ENCODE measurements around the gene ELMO1. TPM values are rescaled to one million over a fixed set of nuclear protein-coding genes. Genes with fewer than 3 reads are reported as not detected.

Gene ELMO1
- total and polyA plus RNA-seq, 2 experiments from 2014 or later, result 6.5 to 24.9 TPM

- H3K4me2 ChIP-seq, result no peak overlapping the region
- H3K27me3 ChIP-seq (ENCODE audit: insufficient read depth), result no peaks in the 10 kb centered on the region
- no peak overlapping the region for H3K4me3 ChIP-seq
- H3K4me1 ChIP-seq (ENCODE audit: insufficient read depth), result no peaks in the 10 kb centered on the region
- DNase-seq (ENCODE audit: low spot score) (no peak), ATAC-seq (no peak)
- H2AFZ ChIP-seq, result no peak overlapping the region
- no peaks in the 10 kb centered on the region; the same call in 2 of the 3 replicates for H3K36me3 Mint-ChIP-seq (ENCODE audit: low read depth)
- no peaks in the 10 kb centered on the region; the same call in 2 of the 3 replicates for H3K4me1 Mint-ChIP-seq
- H3K27ac ChIP-seq (ENCODE audit: low read depth), result no peak overlapping the region
- H3K27ac Mint-ChIP-seq, result no peak overlapping the region
- H3K79me2 ChIP-seq (replicated peaks; ENCODE audit: insufficient read depth), result no peaks in the 10 kb centered on the region
- H3K9me2 ChIP-seq (ENCODE audit: insufficient read depth), result 0 out of 2 replicates have a peak, but pooled peaks cover 4% of the 10 kb centered on the region
- H3K4me3 Mint-ChIP-seq, result no peak overlapping the region
- H3K9me3 Mint-ChIP-seq, result no peaks in the 10 kb centered on the region; the same call in 2 of the 3 replicates
- no peaks in the 10 kb centered on the region for H3F3A ChIP-seq (replicated peaks; ENCODE audit: low read depth)
- no peaks in the 10 kb centered on the region for H4K20me1 ChIP-seq (replicated peaks; ENCODE audit: insufficient read depth)
- no peak for TF ChIP-seq STAT1 (IDR thresholded peaks at IDR 0.05; ENCODE audit: unreplicated experiment)
- no peak for TF ChIP-seq EZH2phosphoT487 (IDR thresholded peaks at IDR 0.05; ENCODE audit: unreplicated experiment)
- no peaks in the 10 kb centered on the region for H3K27me3 Mint-ChIP-seq (ENCODE audit: insufficient read depth, low read depth, poor library complexity)
- H3K36me3 ChIP-seq (ENCODE audit: insufficient read depth), result no peaks in the 10 kb centered on the region
These were observed 386.7 kb downstream of the ELMO1 start for GRCh38 chr7:37061849-37062559.

DNA sequence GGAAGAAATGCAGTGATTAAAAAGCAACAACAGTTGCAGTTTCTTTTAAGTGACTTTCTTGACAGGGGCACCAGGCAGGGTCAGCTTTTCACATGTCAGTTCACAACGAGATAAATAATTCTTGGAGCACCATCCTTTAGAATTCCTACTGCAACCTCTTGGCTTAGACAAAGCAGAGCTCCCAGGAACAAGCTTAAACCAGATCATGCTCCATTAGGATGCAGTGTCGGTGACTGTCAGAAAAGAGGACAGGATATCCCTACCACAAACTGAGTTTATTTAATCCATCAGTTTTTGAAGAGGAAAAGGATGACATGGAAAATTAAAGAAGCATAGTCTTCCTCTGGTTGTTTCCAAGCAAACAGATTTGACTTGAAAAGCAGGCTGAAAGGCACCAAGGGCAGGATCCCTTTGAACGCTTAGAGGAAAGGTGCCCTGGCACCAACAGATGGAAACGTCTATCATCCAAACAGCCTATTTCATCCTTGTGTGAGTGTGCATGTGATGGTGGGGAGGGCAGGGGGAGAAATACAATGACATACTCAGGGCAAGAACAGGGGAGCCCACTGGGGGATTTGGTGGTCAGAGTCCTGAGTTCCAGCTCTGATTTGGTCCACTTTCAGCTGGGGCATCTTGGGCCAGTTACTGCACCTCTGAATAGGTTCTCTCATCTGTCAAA lies 392.3 kb downstream of the ELMO1 start:
- Histone ChIP-seq H3K36me3 (ENCODE audit: insufficient read depth) (no peaks in the 10 kb centered on the region), H3K79me2 (replicated peaks; ENCODE audit: insufficient read depth) (no peaks in the 10 kb centered on the region), H3K27me3 (ENCODE audit: insufficient read depth) (no peaks in the 10 kb centered on the region), H3F3A (replicated peaks; ENCODE audit: low read depth) (no peaks in the 10 kb centered on the region), H3K27ac (ENCODE audit: low read depth) (no peak overlapping the region), H2AFZ (no peak overlapping the region), H3K4me3 (no peak overlapping the region), H3K4me2 (no peak overlapping the region), H3K4me1 (ENCODE audit: insufficient read depth) (peaks cover 4% of the 10 kb centered on the region; the same call in 1 of the 2 replicates), H3K9me2 (ENCODE audit: insufficient read depth) (0 out of 2 replicates have a peak, but pooled peaks cover 4% of the 10 kb centered on the region), H4K20me1 (replicated peaks; ENCODE audit: insufficient read depth) (no peaks in the 10 kb centered on the region)
- H3K36me3 Mint-ChIP-seq (ENCODE audit: low read depth), result no peaks in the 10 kb centered on the region
- H3K4me1 Mint-ChIP-seq, result peaks cover 22% of the 10 kb centered on the region
- no peak overlapping the region for H3K27ac Mint-ChIP-seq
- no peaks in the 10 kb centered on the region; the same call in 2 of the 3 replicates for H3K9me3 Mint-ChIP-seq
- no peaks in the 10 kb centered on the region for H3K27me3 Mint-ChIP-seq (ENCODE audit: insufficient read depth, low read depth, poor library complexity)
- DNase-seq (ENCODE audit: low spot score) (no peak), ATAC-seq (no peak)
- no peak overlapping the region for H3K4me3 Mint-ChIP-seq
- TF ChIP-seq ZNF114 (CRISPR knock-in tag; IDR thresholded peaks at IDR 0.05) (no peak), STAT1 (IDR thresholded peaks at IDR 0.05; ENCODE audit: unreplicated experiment) (no peak), ZNF331 (CRISPR knock-in tag; IDR thresholded peaks at IDR 0.05; ENCODE audit: low read depth) (no peak), EZH2 (IDR thresholded peaks at IDR 0.05; ENCODE audit: low read depth, unreplicated experiment) (no peak), NANOG (IDR thresholded peaks at IDR 0.05; ENCODE audit: borderline replicate concordance) (no peak), JUNB (IDR thresholded peaks at IDR 0.05; ENCODE audit: unreplicated experiment) (no peak)

GRCh38 chr7:37054624-37055241 lies 393.9 kb downstream of the ELMO1 start:
- DNase-seq (ENCODE audit: low spot score) (no peak), ATAC-seq (no peak)
- Mint-ChIP-seq H3K9me3 (no peaks in the 10 kb centered on the region; the same call in 2 of the 3 replicates), H3K4me3 (no peak overlapping the region), H3K27ac (no peak overlapping the region), H3K27me3 (ENCODE audit: insufficient read depth, low read depth, poor library complexity) (no peaks in the 10 kb centered on the region), H3K4me1 (peaks cover 22% of the 10 kb centered on the region), H3K36me3 (ENCODE audit: low read depth) (no peaks in the 10 kb centered on the region)
- Histone ChIP-seq H3K4me1 (ENCODE audit: insufficient read depth) (peaks cover 4% of the 10 kb centered on the region; the same call in 1 of the 2 replicates), H3K27me3 (ENCODE audit: insufficient read depth) (no peaks in the 10 kb centered on the region), H3K4me2 (no peak overlapping the region), H3K27ac (ENCODE audit: low read depth) (no peak overlapping the region), H3F3A (replicated peaks; ENCODE audit: low read depth) (no peaks in the 10 kb centered on the region), H3K4me3 (no peak overlapping the region), H3K9me2 (ENCODE audit: insufficient read depth) (0 out of 2 replicates have a peak, but pooled peaks cover 4% of the 10 kb centered on the region), H4K20me1 (replicated peaks; ENCODE audit: insufficient read depth) (no peaks in the 10 kb centered on the region), H3K36me3 (ENCODE audit: insufficient read depth) (no peaks in the 10 kb centered on the region), H3K79me2 (replicated peaks; ENCODE audit: insufficient read depth) (no peaks in the 10 kb centered on the region), H2AFZ (no peak overlapping the region)
- TF ChIP-seq EZH2 (IDR thresholded peaks at IDR 0.05; ENCODE audit: low read depth, unreplicated experiment), result no peak
- TF ChIP-seq, protein P1, sequence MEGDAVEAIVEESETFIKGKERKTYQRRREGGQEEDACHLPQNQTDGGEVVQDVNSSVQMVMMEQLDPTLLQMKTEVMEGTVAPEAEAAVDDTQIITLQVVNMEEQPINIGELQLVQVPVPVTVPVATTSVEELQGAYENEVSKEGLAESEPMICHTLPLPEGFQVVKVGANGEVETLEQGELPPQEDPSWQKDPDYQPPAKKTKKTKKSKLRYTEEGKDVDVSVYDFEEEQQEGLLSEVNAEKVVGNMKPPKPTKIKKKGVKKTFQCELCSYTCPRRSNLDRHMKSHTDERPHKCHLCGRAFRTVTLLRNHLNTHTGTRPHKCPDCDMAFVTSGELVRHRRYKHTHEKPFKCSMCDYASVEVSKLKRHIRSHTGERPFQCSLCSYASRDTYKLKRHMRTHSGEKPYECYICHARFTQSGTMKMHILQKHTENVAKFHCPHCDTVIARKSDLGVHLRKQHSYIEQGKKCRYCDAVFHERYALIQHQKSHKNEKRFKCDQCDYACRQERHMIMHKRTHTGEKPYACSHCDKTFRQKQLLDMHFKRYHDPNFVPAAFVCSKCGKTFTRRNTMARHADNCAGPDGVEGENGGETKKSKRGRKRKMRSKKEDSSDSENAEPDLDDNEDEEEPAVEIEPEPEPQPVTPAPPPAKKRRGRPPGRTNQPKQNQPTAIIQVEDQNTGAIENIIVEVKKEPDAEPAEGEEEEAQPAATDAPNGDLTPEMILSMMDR (conservative IDR thresholded peaks at IDR 0.05; ENCODE audit: low read depth in 2 of 2), result no peak

Data from GM23338 (cell line).